ENCODE data around the gene PSAP.

DNA sequence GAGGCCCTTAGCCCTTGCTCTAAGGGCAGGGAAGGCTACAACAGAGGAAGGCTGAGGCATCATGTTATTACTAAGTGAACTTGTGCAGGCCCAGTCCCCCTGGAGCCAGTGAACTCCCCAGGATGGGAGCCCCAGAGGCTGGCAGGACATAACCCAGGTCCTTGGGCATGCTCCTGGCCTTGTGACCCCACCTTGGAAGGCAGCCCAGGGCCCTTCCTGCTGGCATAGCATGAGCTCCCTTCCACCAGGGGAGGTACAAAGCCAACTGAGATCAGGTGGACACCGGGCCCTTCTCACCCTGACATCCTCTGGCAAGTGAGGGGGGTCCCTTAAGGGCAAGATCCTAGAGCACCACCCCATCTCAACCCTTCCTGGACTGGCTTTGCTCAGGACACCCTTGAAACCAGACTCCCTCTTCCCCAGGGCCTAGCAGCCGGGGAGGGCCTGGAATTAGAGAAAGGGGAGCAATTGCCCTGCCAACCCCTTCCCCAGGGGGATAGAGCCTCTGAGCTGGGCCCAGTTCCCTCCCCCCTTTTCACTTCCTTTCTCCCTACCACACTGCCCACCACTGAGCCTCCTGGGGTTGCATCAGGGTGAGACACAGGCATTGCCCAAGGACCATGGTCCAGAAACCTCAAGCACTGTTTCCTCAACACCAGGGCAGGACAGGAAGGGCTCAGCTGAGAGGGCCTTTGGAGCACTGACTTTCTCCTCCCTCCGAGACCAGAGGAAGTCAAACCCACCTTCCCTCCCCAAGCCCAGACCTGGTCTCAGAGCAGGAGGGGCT is 75.9 kb downstream of the PSAP start:
- TF ChIP-seq, protein P1, sequence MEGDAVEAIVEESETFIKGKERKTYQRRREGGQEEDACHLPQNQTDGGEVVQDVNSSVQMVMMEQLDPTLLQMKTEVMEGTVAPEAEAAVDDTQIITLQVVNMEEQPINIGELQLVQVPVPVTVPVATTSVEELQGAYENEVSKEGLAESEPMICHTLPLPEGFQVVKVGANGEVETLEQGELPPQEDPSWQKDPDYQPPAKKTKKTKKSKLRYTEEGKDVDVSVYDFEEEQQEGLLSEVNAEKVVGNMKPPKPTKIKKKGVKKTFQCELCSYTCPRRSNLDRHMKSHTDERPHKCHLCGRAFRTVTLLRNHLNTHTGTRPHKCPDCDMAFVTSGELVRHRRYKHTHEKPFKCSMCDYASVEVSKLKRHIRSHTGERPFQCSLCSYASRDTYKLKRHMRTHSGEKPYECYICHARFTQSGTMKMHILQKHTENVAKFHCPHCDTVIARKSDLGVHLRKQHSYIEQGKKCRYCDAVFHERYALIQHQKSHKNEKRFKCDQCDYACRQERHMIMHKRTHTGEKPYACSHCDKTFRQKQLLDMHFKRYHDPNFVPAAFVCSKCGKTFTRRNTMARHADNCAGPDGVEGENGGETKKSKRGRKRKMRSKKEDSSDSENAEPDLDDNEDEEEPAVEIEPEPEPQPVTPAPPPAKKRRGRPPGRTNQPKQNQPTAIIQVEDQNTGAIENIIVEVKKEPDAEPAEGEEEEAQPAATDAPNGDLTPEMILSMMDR (conservative IDR thresholded peaks at IDR 0.05; ENCODE audit: low read depth in 2 of 2) = no peak
- TF ChIP-seq EZH2 (IDR thresholded peaks at IDR 0.05; ENCODE audit: low read depth, unreplicated experiment) = no peak
- no peak for TF ChIP-seq EZH2phosphoT487 (IDR thresholded peaks at IDR 0.05; ENCODE audit: unreplicated experiment)
- no peak for TF ChIP-seq POLR2AphosphoS5 (IDR thresholded peaks at IDR 0.05; ENCODE audit: low read depth)
- TF ChIP-seq, protein P2, sequence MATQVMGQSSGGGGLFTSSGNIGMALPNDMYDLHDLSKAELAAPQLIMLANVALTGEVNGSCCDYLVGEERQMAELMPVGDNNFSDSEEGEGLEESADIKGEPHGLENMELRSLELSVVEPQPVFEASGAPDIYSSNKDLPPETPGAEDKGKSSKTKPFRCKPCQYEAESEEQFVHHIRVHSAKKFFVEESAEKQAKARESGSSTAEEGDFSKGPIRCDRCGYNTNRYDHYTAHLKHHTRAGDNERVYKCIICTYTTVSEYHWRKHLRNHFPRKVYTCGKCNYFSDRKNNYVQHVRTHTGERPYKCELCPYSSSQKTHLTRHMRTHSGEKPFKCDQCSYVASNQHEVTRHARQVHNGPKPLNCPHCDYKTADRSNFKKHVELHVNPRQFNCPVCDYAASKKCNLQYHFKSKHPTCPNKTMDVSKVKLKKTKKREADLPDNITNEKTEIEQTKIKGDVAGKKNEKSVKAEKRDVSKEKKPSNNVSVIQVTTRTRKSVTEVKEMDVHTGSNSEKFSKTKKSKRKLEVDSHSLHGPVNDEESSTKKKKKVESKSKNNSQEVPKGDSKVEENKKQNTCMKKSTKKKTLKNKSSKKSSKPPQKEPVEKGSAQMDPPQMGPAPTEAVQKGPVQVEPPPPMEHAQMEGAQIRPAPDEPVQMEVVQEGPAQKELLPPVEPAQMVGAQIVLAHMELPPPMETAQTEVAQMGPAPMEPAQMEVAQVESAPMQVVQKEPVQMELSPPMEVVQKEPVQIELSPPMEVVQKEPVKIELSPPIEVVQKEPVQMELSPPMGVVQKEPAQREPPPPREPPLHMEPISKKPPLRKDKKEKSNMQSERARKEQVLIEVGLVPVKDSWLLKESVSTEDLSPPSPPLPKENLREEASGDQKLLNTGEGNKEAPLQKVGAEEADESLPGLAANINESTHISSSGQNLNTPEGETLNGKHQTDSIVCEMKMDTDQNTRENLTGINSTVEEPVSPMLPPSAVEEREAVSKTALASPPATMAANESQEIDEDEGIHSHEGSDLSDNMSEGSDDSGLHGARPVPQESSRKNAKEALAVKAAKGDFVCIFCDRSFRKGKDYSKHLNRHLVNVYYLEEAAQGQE (IDR thresholded peaks at IDR 0.05; ENCODE audit: unreplicated experiment) = no peak
